ENCODE data around the gene EQTN.

The EQTN gene

DNA sequence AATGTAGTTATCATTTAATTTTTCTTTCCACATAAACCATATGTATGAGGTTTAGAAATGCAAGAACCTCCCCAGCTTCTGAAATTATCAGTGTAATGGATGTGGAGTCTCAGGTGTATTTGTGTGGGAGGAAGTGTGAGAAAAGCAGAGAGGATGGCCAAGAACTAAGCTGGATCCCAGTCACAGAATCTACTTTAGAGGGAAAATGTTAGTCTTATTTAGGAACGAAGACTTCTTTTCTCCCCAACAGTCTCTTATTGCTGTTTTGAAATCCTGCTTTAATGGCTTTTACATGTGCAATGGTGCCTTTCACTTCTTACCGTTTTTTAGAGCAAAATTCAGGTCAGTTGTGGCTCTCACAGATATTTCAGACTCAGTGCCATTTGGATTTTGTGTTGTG is 3.0 kb downstream of the EQTN start:
- no peak overlapping the region for H3K4me3 ChIP-seq (ENCODE audit: low read depth, low read length)
- TF ChIP-seq, protein P1, sequence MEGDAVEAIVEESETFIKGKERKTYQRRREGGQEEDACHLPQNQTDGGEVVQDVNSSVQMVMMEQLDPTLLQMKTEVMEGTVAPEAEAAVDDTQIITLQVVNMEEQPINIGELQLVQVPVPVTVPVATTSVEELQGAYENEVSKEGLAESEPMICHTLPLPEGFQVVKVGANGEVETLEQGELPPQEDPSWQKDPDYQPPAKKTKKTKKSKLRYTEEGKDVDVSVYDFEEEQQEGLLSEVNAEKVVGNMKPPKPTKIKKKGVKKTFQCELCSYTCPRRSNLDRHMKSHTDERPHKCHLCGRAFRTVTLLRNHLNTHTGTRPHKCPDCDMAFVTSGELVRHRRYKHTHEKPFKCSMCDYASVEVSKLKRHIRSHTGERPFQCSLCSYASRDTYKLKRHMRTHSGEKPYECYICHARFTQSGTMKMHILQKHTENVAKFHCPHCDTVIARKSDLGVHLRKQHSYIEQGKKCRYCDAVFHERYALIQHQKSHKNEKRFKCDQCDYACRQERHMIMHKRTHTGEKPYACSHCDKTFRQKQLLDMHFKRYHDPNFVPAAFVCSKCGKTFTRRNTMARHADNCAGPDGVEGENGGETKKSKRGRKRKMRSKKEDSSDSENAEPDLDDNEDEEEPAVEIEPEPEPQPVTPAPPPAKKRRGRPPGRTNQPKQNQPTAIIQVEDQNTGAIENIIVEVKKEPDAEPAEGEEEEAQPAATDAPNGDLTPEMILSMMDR (IDR thresholded peaks at IDR 0.05; ENCODE audit: borderline replicate concordance, insufficient read depth, low read depth, low read length) = no peak

DNA sequence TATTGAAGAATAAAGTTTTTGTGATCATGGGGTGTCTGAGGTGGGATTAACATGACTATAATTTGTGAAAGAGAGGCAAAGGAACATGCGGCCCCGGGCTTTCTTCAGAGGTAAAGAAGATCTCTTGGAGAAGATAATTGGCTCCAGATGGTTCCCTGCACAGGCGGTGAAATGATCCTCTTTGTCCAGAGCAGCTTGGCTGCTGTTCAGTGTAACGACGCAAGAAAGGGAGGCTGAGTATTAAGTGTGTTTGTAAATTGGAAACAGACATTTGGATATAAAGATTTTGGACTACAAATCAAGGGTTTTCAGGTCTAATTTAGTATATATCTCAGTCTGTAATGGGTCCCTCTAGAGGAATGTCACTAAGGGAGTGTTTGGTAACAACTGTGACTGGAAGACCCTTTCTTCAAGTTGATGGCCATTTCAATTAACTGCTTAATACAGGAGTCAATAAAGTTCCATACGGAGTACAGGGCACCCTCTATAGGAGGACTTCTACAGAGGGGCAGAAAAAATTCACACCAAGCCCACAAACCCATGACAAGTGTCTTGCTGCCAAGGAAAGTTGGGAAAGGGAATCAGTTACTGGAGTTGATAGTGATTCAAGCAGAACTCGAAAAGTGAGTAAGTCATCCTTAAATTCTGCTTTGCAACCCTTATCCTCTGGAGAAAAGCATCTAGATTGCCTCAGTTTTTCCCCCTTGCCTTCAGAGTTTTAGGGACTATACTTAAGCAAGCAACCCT is 4.1 kb downstream of the EQTN start:
- TF ChIP-seq, protein P1 (IDR thresholded peaks at IDR 0.05; ENCODE audit: borderline replicate concordance, insufficient read depth, low read depth, low read length) = no peak
- no peak overlapping the region for H3K4me3 ChIP-seq (ENCODE audit: low read depth, low read length)

GRCh38 chr9:27291292-27291691 is 5.7 kb downstream of the EQTN start:
- TF ChIP-seq, protein P1 (IDR thresholded peaks at IDR 0.05; ENCODE audit: borderline replicate concordance, insufficient read depth, low read depth, low read length) = no peak
- H3K4me3 ChIP-seq (ENCODE audit: low read depth, low read length) = no peak overlapping the region

DNA sequence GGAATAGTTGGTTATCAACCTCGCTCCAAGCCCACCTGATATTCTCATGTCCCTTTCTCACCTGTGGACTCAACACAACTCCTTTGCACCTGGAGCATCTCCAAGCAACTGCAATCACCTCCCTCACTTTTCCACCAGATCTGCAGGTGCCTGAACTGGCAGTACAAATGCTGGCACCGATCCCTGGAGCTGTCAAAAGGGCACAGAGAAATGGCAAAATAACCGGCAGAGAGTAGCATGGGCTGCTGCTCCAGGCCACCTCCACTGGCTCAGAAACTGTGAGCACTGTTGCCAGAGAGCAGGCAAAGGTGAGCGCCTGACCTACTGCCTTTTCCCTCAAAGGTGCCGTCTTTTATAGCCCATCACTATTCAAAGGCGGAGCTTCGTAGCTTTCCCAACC is 14.7 kb downstream of the EQTN start:
- TF ChIP-seq, protein P1 (IDR thresholded peaks at IDR 0.05; ENCODE audit: borderline replicate concordance, insufficient read depth, low read depth, low read length) = no peak
- H3K4me3 ChIP-seq (ENCODE audit: low read depth, low read length) = no peak overlapping the region

DNA sequence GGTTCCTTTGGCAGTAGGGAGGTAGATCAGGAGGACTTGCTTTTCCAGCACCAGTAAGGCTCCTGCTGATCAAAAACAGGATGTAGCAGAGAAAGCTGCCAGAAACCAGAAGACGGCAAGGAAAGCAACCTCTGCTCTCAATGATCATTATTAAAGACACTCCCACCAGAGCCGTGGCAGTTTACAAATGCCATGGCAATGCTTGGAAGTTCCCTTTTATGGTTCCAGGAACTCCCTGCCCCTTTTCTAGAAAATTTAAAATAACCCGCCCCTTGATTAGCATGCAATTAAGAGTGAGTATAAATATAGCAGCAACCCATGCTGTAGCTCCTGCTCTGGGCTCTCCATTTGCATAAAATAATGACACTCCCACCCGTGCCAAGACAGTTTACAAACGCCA is 16.1 kb downstream of the EQTN start:
- no peak overlapping the region for H3K4me3 ChIP-seq (ENCODE audit: low read depth, low read length)

DNA sequence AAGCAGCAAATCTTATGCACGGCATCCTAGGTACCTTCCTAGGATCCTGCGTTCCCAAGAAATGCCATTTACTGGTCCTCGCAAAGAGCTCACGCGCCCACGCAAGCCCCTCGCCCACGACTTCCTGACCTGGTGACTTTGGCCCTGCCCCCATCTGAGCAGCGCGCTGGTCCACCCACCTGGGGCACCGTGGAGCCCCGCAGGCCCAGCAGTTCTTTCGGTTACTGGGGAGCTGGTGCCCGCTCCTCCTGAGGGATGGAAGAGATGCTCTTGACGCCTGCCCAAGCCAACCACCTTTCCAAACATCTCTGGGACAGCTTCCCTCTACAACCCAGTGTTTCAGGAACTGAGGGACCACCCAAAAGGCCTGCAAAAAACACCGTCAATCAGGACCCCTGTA is 16.7 kb downstream of the EQTN start:
- no peak overlapping the region for H3K4me3 ChIP-seq (ENCODE audit: low read depth, low read length)
- TF ChIP-seq, protein P1 (IDR thresholded peaks at IDR 0.05; ENCODE audit: borderline replicate concordance, insufficient read depth, low read depth, low read length) = no peak

More for the DNA sequence above, 16.1 kb downstream of the EQTN start:
- TF ChIP-seq, protein P1 (IDR thresholded peaks at IDR 0.05; ENCODE audit: borderline replicate concordance, insufficient read depth, low read depth, low read length) = no peak

DNA sequence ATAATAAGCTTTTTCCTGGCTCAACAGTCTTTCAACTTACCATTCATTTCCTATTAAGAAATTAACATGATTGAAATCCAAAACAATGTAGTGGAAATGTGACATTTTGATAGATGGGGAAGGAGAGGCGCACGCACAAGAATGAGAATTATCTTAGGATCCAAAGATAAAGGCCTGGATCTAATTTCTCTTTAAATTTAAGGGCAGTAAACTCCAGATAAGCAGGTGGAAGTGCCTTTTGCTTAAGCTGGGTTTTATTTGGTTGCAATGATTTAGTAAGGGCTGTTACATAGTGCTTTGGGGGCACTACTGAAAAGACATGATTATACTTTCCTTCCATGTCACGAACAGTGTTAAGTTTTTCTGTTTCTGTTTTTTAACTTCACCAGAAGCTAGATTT is 17.3 kb downstream of the EQTN start:
- no peak overlapping the region for H3K4me3 ChIP-seq (ENCODE audit: low read depth, low read length)
- TF ChIP-seq, protein P1 (IDR thresholded peaks at IDR 0.05; ENCODE audit: borderline replicate concordance, insufficient read depth, low read depth, low read length) = no peak

Measured in GM12875 (cell line).